Hematopoietic multipotent progenitor cell treated with erythropoietin and hydrocortisone succinate and interleukin-3 and kit ligand, for 6 days (in vitro differentiated cells): ENCODE data around the gene C2orf92.
A peak's percentile ranks its signal among the peaks of the same experiment; 100 is the strongest.
"Not testable (repeated sequence)": the region's sequence is repeated elsewhere in the genome, so short reads cannot be mapped to it uniquely, and the experiment has no call there.

Experiments
- DNase-seq: peaks from one replicate; pipeline ENCODE4 v3.0.0-alpha.2; 2015

The C2orf92 gene

DNA sequence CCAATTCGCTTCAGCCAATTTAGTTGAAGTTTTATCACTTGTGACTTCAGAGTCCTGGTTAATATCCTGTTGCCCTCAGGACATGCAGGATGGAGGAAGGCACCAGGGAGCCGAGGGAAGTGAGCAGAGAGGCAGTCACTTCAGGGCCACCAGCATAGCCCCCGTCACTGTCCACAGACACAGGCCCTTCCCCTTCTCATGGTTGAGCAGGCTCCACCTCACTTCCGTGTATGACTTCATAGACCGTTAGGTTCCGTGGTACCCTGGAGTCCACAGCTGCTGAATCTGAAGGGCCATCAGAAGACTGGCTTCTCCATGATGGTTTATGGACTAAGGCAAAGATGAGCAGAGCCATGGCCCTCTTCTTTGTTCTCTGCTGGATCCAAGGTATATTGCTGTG lies at the start of gene C2orf92:
Gene C2orf92 (plus strand): TSS at position 266 of the 400 bp plus-strand sequence. CDS start 76 bp downstream, at position 342.
- DNase-seq: no peak

DNA sequence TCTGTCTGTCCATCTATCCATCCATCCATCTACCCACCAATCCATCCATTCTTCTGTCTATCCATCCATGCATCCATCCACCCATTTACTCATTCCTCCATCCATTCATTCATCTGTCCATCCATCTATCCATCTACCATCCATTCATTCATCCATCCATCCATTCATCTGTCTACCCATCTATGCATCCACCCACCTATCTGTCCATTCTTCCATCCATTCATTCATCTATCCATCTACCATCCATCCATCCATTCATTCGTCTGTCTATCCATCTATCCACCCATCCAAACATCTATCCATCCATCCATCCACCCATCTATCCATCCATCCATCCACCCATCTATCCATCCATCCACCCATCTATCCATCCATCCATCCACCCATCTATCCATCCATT lies 49.0 kb upstream of the C2orf92 start:
- DNase-seq: not testable (repeated sequence)

DNA sequence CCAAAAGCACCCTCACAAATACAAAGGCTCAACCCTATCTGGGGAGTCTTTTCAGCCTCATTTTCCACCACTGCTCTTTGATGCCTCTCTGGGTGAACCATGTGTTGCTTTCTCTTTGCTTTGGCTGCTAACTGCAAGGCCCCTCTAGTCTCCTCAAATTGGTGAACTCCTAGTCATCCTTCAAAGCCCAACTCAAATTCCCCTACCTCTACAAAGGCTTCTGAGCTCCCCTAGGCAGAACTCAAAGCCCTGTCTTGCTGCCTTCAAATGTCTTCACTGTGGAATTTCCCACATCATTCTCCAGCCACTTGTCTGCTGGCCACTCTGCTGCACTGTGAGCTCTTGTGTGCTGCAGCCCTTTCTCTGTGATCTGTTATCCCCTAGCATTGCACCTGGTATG lies 46.5 kb upstream of the C2orf92 start:
- not testable (repeated sequence) for DNase-seq

DNA sequence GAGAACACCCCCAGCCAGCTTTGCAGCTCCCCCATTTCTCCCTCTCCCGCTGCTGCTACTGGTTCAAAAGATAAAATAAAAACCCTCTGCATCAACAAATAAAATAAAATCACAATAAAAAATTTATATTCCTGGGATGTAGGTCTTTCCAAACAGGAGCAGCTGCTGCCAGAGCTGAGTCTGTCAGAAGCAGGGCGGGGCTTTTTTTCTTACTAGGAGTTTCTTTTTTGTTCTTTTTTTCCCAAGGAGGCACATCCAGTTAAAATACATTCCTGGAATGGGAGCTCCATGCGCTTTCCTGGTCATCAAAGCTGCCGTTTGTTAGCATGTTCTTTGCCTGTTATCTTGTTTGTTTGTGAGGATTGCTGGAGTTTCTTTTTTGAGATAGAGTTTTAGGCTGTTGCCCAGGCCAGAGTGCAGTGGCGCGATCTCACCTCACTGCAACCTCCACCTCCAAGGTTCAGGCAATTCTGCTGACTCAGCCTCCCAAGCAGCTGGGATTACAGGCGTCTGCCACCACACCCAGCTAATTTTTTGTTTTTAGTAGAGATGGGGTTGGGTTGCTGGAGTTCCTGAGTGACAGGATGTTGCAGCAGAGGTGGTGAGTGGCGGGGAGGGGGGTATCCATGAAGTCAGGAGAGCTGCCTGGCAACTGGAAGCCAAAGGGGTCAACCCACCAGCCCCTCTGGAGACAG lies 44.0 kb upstream of the C2orf92 start:
- not testable (repeated sequence) for DNase-seq

DNA sequence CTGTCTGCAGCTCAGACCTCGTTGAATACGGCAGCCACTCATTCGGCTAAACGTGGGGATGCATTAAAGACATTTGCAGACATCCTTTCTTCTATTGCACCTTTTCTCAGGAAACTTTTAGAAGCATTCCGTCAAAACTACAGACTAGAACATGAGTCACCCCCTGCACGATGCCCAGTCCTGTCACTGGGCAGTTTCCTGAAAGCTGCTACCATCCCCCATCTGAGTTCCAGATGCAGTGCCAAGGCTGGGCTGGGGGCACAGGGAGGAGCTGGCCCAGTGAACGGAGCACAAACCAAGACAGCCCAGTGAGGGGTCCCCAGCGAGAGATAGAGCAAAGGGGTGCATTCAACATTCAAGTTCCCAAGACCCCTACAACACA lies 43.5 kb upstream of the C2orf92 start:
- DNase-seq: not testable (repeated sequence)

DNA sequence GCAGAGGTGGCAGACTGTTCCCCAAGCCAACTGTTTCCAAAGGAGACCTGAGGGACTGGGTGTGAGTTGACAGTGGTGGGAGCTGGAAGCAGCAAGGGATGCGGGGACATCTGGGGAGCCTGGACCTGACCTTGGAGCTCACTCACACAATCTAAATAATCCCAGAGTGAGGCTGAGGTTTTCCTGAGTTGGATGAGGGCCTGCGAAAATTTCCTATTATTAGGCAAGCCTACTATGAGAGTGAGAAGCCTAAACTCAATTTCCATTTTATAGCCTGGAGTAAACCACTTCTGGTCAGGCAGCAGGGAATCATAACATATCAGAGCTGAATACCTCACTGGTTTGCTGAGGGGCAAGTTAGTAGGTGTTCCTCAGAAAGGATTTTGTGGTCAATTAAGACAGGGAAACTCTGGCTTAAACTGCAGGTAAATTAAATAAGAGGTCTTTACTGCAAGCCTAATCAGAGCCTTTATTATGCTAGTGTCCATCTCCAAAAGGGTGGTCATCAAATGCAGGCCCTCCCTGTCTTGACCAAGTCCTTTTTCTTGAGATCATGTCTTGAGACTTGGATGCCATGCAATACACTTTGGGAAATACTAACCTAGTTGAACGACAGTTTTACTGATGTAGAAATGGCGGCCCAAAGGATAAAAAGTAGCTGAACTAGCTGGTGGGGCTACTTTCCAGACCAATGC lies 25.3 kb upstream of the C2orf92 start:
- no peak for DNase-seq

DNA sequence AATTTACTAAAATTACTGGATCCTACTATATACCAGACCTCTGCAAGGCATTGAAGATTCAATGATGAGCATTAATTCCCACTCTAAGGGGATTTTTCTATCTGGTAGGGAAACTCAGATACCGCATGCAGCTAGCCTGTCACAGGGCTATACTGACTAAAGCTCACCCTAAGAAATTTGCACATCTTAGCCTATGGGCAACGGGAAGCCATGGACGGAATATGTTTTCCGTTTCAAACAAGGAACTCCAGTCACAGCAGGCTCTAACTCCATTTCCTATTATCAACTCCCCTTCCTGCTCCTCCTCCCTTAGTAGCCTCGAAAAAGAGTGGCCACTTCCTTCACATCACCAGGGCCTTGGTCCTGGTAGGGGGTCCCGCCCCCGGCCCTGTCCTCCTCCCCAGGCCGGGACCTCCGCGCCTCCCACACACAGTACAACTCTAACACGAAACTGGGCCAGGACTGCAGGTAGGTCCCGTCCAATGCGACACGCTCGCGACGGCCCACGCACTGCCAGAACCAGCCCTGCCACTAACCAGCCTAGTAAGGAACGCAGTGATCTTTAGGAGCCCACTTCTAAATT lies 24.3 kb upstream of the C2orf92 start:
- DNase-seq: peak; percentile 57

DNA sequence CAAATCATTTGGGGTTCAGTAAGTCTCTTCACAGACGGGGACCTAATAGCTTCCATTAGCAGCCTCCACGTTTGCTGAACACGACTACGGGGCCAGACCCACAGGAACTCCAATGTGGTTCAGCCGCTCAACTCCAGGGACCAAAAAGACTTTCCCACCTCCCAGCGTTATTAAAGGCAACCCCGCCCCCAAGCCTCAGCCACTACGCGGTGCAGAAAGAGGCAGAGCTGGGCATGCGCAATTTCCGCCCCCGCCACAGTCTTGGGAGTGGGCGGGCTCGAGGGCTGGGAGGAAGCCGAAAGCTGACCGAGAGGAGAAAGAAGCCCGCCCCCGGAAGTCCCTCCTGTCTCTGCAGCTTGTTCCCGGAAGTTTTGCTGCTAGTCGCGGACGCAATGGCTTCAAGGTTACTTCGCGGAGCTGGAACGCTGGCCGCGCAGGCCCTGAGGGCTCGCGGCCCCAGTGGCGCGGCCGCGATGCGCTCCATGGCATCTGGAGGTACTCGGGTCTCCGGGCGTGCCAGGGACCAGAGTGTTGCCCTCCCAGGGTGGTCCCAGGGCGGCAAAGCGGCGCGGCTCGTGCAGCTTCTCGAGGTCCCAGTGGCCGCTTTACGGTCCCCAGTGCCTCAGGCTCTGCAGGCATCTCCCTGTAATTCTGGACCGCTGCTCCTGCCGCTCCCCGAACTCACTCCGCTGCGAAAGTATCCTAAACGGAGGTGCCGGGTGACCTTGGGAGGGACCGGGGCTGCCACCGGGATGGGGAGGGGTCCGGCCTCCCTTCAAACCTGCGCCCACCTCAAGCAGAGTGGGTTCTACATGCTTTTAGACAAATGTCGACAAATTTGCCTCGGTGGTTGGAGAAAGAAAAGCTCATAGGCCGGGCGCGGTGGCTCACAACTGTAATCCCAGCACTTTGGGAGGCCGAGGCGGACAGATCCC lies 23.6 kb upstream of the C2orf92 start, which contains the start of gene COX5B:
Gene COX5B (plus strand): TSS at position 368 of the 935 bp plus-strand sequence. CDS start 25 bp downstream, at position 393.
- peak; percentile 100 for DNase-seq

DNA sequence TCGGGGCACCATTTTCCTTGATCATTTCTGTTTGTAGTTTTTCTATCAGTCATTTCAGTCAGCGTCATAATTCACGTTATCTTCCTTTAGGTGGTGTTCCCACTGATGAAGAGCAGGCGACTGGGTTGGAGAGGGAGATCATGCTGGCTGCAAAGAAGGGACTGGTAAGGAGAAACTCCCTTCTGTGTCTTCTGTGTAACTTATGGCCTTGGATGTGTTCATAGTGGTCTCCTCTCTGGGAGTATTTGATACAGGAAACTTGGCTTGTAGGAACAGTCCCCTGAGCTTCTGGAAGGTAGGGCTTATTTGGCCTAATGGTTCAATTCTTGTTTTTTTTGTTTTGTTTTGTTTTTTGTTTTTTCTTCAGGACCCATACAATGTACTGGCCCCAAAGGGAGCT lies 22.5 kb upstream of the C2orf92 start:
- DNase-seq: peak; percentile 16

DNA sequence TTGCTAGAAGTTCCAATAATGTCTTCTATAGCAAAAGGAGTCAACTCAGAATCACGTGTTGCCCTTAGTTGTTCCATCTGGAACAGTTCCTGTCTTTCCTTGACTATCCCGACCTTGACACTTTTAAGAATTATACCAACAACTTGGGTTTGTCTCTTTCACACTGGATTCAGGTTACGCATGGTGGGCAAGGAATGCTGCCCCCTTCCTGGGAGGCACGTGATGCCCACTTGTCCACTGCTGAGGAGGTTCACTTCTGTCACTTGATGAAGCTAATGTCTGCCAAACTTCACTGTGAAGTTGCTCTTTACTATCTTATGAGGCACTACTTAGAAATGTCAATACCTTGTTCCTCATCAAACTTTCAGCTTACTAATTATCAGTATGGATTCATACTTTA lies 18.4 kb upstream of the C2orf92 start:
- DNase-seq: no peak

DNA sequence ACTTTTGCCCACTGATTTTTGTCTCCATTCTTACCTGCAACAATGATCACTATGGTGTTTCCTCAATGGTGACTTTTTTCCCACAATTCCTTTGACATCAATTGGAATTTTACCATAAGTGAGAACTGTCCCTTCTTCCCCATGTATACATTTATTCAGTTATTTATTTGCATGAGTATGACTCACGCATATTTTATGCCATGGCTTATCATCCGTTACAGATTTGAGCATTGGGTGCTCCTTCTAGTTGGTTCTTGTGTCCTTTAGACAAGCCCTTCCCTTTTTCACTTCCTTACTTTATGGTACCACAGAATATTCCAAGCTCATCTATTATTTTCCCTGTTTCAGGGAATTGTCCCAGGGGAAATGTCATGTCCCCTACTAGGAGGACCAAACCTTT lies 16.0 kb upstream of the C2orf92 start:
- DNase-seq: no peak

DNA sequence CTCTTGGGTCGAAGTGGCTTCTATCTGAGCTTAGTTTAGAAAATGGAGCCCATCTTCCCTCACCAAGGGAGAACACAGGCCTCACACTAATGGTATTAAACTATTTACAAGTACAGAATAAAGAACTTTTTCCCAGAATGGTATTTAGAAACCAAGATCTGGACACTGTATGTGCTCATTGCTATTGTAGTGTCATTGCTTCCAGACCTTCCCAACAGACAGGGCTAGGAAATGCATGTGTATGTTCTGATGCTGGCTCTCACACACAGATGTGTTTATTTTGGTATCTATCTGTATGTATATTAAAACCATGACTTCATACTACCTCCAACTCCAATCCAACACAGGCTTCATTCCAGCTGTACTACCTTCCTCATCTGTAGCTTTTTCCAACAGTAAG lies 15.6 kb upstream of the C2orf92 start:
- no peak for DNase-seq

DNA sequence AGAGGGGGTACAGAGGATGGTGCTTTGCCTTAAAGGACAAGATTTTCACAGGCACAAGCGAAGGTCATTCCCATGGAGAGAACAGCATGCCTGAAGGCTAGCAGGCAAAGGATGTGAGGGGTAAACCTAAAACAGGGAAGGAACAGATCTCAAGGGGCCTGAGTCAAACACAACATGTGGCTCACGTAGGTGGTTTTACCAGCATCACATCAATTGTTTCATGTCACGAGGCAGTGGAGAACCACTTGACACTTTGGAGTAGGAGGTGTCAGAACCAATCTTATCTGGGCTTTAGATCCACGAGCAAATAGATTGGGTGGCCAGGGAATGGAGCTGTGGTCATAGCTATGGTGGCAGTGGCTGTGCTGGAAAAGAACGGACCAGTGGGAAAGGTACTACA lies 15.2 kb upstream of the C2orf92 start:
- DNase-seq: no peak

DNA sequence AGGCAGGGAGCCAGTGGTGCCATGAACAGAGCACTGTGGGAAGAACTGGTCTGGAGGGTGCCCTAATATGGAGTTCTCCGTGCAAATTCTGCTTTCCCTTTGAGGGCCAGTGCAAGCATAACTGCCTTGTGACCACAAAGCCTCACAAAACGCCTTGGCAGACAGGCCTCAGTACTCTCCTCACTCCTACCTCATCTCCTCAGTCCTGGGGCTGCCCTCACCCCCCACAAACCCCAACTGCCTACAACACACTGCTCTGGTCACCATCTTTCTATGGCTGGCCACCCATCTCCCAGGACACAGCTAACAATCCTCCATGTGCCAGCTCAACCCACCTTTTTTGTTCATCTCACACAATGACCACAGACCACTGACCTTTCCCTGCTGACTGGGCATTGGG lies 14.7 kb upstream of the C2orf92 start:
- no peak for DNase-seq

DNA sequence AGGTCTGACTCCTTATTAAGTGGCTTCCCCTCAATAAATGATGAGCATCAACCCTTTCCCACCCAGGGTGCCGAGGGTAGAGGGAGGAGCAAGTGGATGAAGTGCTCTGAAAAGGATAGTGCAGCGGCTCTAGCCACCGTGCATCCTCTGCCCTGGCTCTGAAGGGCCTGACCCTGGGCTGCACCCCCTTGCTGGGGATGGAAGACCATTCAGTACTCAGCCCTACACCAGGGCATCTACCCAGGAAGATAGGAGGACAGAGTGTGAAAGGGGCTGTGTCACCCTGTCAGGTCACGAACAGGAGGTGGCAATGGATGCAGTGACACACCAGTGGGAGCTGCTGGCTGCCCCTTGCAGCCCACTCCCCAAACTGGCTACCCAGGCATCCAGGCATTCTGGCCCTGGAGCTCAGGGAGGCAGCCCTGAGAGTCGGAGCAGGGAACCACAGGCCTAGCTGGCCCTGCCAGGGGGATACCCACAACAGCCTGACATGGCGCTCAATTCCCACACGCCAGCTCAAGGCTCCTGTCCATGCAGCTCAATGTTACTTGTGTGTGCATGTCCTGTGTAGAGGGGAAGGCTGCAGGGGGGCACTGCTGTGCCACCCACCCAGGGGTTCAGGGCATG lies 13.3 kb upstream of the C2orf92 start:
- DNase-seq: no peak

DNA sequence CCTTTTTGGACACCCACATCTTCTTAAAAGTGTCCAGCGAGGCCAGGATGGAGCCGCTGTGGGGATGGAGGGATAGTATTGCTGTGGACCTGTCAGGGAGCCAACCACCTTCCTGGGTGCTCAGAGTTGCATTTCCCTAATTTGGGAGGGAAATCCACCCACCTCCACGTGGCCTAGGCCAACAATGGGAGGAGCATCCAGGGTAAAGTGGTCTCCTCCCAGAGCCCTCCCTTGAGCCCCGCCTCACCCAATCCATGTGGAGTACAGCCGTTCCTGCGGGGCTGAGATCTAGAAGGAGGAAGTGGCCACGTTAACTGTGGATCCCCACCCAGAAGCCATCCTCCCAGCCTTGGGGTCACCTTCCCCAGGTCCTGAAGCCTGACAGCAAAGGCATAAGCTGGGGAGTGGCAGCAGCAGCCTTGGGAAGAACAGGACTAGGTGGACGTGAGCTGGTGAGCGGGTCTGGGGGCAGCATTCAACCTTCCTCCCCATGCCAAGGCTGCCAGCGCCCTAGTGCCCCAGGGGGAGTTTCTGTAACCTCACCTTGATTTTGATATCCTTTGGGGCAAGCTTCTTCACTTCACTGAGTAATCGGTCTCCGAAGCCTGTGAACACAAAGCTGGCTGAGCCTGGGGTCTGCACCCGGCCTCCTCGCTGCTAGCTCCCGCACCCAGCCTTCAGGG lies 12.5 kb upstream of the C2orf92 start:
- DNase-seq: no peak

DNA sequence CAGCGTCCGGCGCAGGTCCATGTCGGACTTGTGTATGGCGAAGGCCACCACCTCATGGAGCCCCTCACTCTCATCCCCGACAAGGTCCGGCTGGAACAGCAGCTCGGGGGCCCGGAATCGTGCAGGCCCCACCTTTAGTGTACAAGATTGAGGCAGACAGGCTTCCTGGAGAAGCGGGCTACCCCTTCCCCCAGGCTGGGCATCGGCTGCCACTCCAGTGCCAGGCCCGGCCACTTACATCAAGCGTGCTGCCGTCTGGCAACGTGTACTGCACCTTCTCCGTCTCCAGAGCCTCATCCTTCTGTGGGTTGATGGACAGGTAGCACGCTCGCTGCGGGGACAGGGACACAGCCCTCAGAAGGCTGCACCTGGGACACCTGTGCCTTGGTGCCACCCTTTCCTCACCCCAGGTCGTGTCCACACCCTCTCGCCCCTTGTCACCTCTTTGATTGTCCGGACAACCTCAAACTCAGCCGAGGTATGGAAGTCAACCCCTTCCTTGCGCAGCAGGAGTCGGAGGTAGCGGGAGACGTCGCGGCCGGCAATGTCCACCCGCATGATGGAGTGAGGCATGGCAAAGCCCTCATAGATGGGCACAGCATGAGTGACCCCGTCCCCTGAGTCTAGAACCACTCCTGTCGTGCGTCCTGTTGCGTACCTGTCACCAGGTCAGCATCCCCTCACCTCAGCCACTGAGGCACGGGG lies 11.4 kb upstream of the C2orf92 start:
- DNase-seq: no peak

DNA sequence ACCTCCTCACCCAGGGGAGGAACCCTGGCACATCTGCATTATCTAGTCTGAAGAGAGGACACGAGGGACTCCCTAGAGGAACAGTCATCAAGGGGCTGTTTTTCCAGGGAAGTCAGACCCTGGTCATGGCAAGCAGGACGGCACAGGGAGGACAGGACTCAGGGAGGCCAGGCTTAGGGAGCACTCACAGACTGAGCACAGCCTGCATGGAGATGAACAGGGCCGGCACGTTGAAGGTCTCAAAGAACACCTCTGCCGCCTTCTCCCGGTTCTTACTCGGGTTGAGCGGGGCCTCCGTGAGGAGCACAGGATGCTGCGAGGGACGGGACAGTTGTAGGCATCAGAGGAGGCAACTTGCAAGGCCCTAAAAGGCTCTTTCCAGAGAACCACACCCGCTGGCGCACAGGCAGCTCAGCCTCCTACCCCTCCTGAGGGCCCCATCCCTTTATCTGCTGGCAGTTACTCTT lies 10.8 kb upstream of the C2orf92 start:
- DNase-seq: no peak

DNA sequence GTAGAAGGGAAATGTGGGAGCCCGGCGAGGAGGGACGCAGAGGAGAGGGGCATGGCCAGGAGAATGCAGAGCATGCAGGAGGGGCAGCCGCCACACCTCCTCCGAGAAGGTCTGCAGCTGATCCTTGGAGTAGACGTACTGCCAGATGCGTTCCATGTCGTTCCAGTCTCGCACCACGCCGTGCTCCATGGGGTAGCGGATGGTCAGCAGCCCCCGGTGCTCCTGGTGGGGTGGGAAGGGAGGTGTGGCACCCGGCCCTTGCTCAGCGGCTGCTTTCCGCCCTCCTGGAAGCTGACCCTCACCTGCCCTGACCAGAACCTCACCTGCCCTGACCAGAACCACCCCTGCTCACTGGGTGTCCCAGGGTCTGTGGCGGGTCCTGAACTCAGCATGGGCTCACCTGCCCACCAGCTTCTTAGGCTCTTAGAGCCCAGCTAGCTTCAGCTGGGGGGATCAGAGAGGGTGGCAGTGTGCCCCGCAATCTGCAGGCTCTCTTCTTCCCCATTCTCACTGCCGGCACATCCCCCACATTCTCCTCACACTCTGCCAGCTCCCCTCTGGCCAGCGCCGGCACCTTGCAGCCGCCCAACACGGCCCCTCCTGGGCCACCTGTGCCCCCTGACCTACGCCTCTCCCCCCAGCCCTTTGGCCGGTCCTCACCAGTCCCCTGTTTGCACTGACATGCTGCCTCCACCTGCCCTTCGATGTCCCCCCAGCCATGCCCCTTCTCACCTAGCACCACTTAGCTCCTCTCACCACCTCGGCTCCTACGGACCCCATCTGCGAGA lies 10.1 kb upstream of the C2orf92 start:
- DNase-seq: no peak
